GM12878 (cell line): Measurements from ENCODE around the gene COL13A1. TPM values are rescaled to one million over a fixed set of nuclear protein-coding genes. Genes with fewer than 3 reads are reported as not detected.

ENCODE experiments used
- ATAC-seq: fragments of 200-7000 bp; cut with Tn5 transposase; 3 replicates; pipeline ENCODE4 v1.9.1; 2020; ENCODE audit warnings: mild to moderate bottlenecking, moderate library complexity
- BruUV-seq: library from RNA; stranded (reverse); fragments of 400-500 nt; replicated peaks from 2 replicates; lab custom pipeline; 2021; lab: Mats Ljungman, UMichigan
- CTCF ChIA-PET: fragments of 300-600 bp; sonication (Branson Sonifier 250); formaldehyde crosslinking; extraction: SDS; loops from one replicate; lab custom pipeline; 2021; ENCODE audit warnings: inconsistent platforms; lab: Yijun Ruan, JAX
- POLR2A ChIA-PET: fragments of 350-600 bp; formaldehyde crosslinking; extraction: SDS; loops from one replicate; lab custom pipeline; 2021; ENCODE audit warnings: inconsistent platforms; lab: Charles Lee
- RAD21 ChIA-PET: fragments of 300-600 bp; sonication (Branson Sonifier 250); formaldehyde crosslinking; loops from one replicate; lab custom pipeline; 2023; ENCODE audit warnings: antibody characterized with exemption; ENCODE audit not compliant: unreplicated experiment; lab: Charles Lee
- SMC1A ChIA-PET: fragments of 300-600 bp; sonication (Branson Sonifier 250); formaldehyde crosslinking; loops from one replicate; lab custom pipeline; 2023; ENCODE audit not compliant: unreplicated experiment, uncharacterized antibody; lab: Charles Lee
- DNase-seq: peaks from one replicate; pipeline ENCODE4 v3.0.0-alpha.2; 2011; ENCODE audit warnings: low read depth, low spot score
- FAIRE-seq: peaks from 3 replicates; lab custom pipeline; 2011; peaks lifted over from hg19 to GRCh38; lab: Jason Lieb, UNC
- H2AFZ ChIP-seq: 2 replicates; pipeline ENCODE4 v1.6.0; 2011; ENCODE audit warnings: low read depth, low read length, control low read depth; ENCODE audit not compliant: control insufficient read depth
- H3K27ac ChIP-seq: 2 replicates; pipeline ENCODE4 v1.5.1; 2011; ENCODE audit warnings: control low read depth; ENCODE audit not compliant: control insufficient read depth, insufficient read depth
- H3K27me3 ChIP-seq, 2 experiments: replicated peaks in 1 of 2; 2 replicates each; pipeline versions ENCODE4 v1.6.0 to v1.6.1; 2011; ENCODE audit warnings: low read length in 1 of 2; ENCODE audit not compliant: control insufficient read depth in 2 of 2, insufficient read depth in 2 of 2
- H3K36me3 ChIP-seq, 2 experiments: 2 replicates each; pipeline ENCODE4 v1.5.1; 2011; ENCODE audit warnings: low read length in 1 of 2; ENCODE audit not compliant: control insufficient read depth in 2 of 2, insufficient read depth in 2 of 2
- H3K4me1 ChIP-seq: 2 replicates; pipeline ENCODE4 v1.6.1; 2011; ENCODE audit warnings: mild to moderate bottlenecking, low read length, moderate library complexity, mixed read lengths; ENCODE audit not compliant: control insufficient read depth, insufficient read depth
- H3K4me2 ChIP-seq: 2 replicates; pipeline ENCODE4 v1.6.0; 2011; ENCODE audit warnings: control low read depth; ENCODE audit not compliant: control insufficient read depth, insufficient read depth
- H3K4me3 ChIP-seq: fragments of 200-600 bp; sonication (generic); 2 replicates; pipeline ENCODE4 v1.5.1; 2016
- H3K79me2 ChIP-seq: 2 replicates; pipeline ENCODE4 v1.6.0; 2011; ENCODE audit warnings: low read length; ENCODE audit not compliant: control insufficient read depth, insufficient read depth
- H3K9ac ChIP-seq: 2 replicates; pipeline ENCODE4 v1.8.0; 2011; ENCODE audit warnings: low read length, control low read depth, mixed read lengths; ENCODE audit not compliant: control insufficient read depth, insufficient read depth
- H3K9me3 ChIP-seq: replicated peaks from 3 replicates; pipeline ENCODE4 v1.5.1; 2011; ENCODE audit warnings: mild to moderate bottlenecking, low read length; ENCODE audit not compliant: control insufficient read depth, insufficient read depth
- H4K20me1 ChIP-seq: 2 replicates; pipeline ENCODE4 v1.6.0; 2011; ENCODE audit not compliant: control insufficient read depth, insufficient read depth
- ATF3 ChIP-seq: IDR thresholded peaks from 2 replicates; pipeline ENCODE4 v1.6.1; 2011; ENCODE audit warnings: low read depth, mild to moderate bottlenecking, low read length, moderate library complexity, borderline replicate concordance; ENCODE audit errors: extremely low read depth
- CREB1 ChIP-seq: IDR thresholded peaks from 2 replicates; pipeline ENCODE4 v1.6.1; 2012; ENCODE audit warnings: low read depth, mild to moderate bottlenecking, inconsistent platforms
- E2F8 ChIP-seq: fragments of 450-650 bp; IDR thresholded peaks from 2 replicates; pipeline ENCODE4 v1.6.1; 2018; ENCODE audit warnings: mild to moderate bottlenecking, low read depth, moderate library complexity; ENCODE audit not compliant: partially characterized antibody
- FOXK2 ChIP-seq: fragments of 450-650 bp; IDR thresholded peaks from 2 replicates; pipeline ENCODE4 v1.6.1; 2017; ENCODE audit warnings: mild to moderate bottlenecking, moderate library complexity
- HDAC6 ChIP-seq: fragments of 200-600 bp; sonication (generic); IDR thresholded peaks from one replicate; pipeline ENCODE4 v1.8.0; 2017; ENCODE audit warnings: antibody characterized with exemption; ENCODE audit not compliant: unreplicated experiment
- KDM1A ChIP-seq: fragments of 200-600 bp; sonication (generic); IDR thresholded peaks from 2 replicates; pipeline ENCODE4 v1.6.1; 2016; ENCODE audit warnings: borderline replicate concordance
- MEF2A ChIP-seq: IDR thresholded peaks from 2 replicates; pipeline ENCODE4 v1.6.1; 2011; ENCODE audit warnings: low read depth, mild to moderate bottlenecking, low read length, moderate library complexity; ENCODE audit not compliant: insufficient read depth
- RELA ChIP-seq: fragments of 450-650 bp; IDR thresholded peaks from 2 replicates; pipeline ENCODE4 v1.8.0; 2014; ENCODE audit warnings: borderline replicate concordance; ENCODE audit not compliant: partially characterized antibody
- SMARCA5 ChIP-seq: fragments of 450-650 bp; IDR thresholded peaks from 2 replicates; pipeline ENCODE4 v1.6.1; 2017; ENCODE audit warnings: mild to moderate bottlenecking
- TCF3 ChIP-seq: IDR thresholded peaks from 2 replicates; pipeline ENCODE4 v1.6.1; 2012; ENCODE audit warnings: low read depth, mild to moderate bottlenecking, low read length, borderline replicate concordance; ENCODE audit not compliant: insufficient read depth
- ZBED1 ChIP-seq: IDR thresholded peaks from 2 replicates; pipeline ENCODE4 v1.6.1; 2016; ENCODE audit warnings: borderline replicate concordance
- ZNF24 ChIP-seq: fragments of 450-650 bp; IDR thresholded peaks from 2 replicates; pipeline ENCODE4 v1.6.1; 2017; ENCODE audit warnings: antibody characterized with exemption, mild to moderate bottlenecking
- ZSCAN29 ChIP-seq: fragments of 450-650 bp; IDR thresholded peaks from 2 replicates; pipeline ENCODE4 v1.6.1; 2017; ENCODE audit warnings: mild to moderate bottlenecking, moderate library complexity
- ZZZ3 ChIP-seq: IDR thresholded peaks from 2 replicates; pipeline ENCODE4 v1.6.1; 2011; ENCODE audit warnings: low read depth; ENCODE audit not compliant: control insufficient read depth, insufficient read length
- WGBS: methylation state at CpG from one replicate; pipeline ENCODE4 v1.1.6; 2016; ENCODE audit warnings: low lambda C conversion rate; ENCODE audit not compliant: insufficient replicate concordance, insufficient coverage; ENCODE audit errors: missing lambda C conversion rate; 5-methylcytosine and 5-hydroxymethylcytosine counted together
- in situ Hi-C: fragments of 300-500 bp; cut with MboI; formaldehyde crosslinking; loops from 9 replicates; pipeline ENCODE4 v1.14.3; 2018; ENCODE audit warnings: mixed read lengths
- intact Hi-C: fragments of 100-400 bp; cut with micrococcal nuclease; formaldehyde crosslinking; loops from one replicate; pipeline ENCODE4 v1.14.2; 2022; ENCODE audit not compliant: unreplicated experiment
- polyA plus RNA-seq, 11 experiments: library from polyadenylated mRNA; depleted of rRNA in 4 of 11; unstranded in 6 of 11; stranded (reverse) in 5 of 11; fragments of >200 nt; fragmentation: Nextera tagmentation in 4 of 11; fragmentation: Illumina TruSeq in 1 of 11; extraction: Ambion mirVana in 4 of 11; extraction: Trizol in 1 of 11; gene quantifications; 1 replicate in 1 of 11; 2 replicates in 10 of 11; pipeline versions ENCODE4 v1.2.1 to v1.2.3, GENCODE V29; 2011 to 2016; ENCODE audit warnings: inconsistent platforms in 2 of 11, missing spikeins in 2 of 11, low read depth in 1 of 11
- total RNA-seq, 4 experiments: library from RNA; depleted of rRNA in 3 of 4; stranded (reverse); fragments of >200 nt in 3 of 4; fragmentation: Illumina TruSeq in 1 of 4; extraction: Trizol in 1 of 4; gene quantifications; 2 replicates each; pipeline versions ENCODE4 v1.2.1 to v1.2.3, GENCODE V29; 2013 to 2021

The COL13A1 gene
- total and polyA plus RNA-seq, 10 of the 15 experiments (the other 5 are each of a cell fraction or from before 2014, with no cell fraction given), result 0.03 to 0.15 (median 0.05) TPM; not detected in 7

GRCh38 chr10:69899727-69900595, 98.3 kb downstream of the COL13A1 start:
- H3K4me1 ChIP-seq, result no peaks in the 10 kb centered on the region
- FAIRE-seq (no peak), ATAC-seq (no peak), DNase-seq (no peak)
- in situ Hi-C loops (no loop called here), intact Hi-C loops (no loop called here)
- H4K20me1 ChIP-seq, result 0 out of 2 replicates have a peak, but pooled peaks cover 3% of the 10 kb centered on the region
- H3K36me3 ChIP-seq, result no peaks in the 10 kb centered on the region
- no TSS peak for BruUV-seq
- RAD21 ChIA-PET, result no interaction called here
- no peak overlapping the region for H3K4me3 ChIP-seq
- H2AFZ ChIP-seq, result no peak overlapping the region
- TF ChIP-seq ZZZ3 (no peak), FOXK2 (no peak), RELA (no peak), SMARCA5 (no peak), HDAC6 (no peak)
- no peaks in the 10 kb centered on the region for H3K79me2 ChIP-seq
- H3K9ac ChIP-seq, result no peak overlapping the region
- peaks cover 0 to 1% of the 10 kb centered on the region in 2 experiments; a peak in 2 of 4 replicates for H3K27me3 ChIP-seq
- SMC1A ChIA-PET, result interaction anchor here (0.7 kb wide), 1 partner anchor 319 kb away, joined by 3 read pairs; no protein-coding TSS in a partner anchor
- H3K27ac ChIP-seq, result no peak overlapping the region
- POLR2A ChIA-PET, result no interaction called here
- H3K9me3 ChIP-seq, result no peaks in the 10 kb centered on the region
- H3K4me2 ChIP-seq, result no peak overlapping the region
- 30% methylated on average over 12 of the region's 12 CpGs for WGBS
- CTCF ChIA-PET, result interaction anchor here (0.9 to 3.7 kb wide), 5 partner anchors 10 to 60 kb away, joined by 3 to 19 read pairs (median 3); no protein-coding TSS in a partner anchor

- DNase-seq, result no peak
- Histone ChIP-seq H3K27me3 (peaks cover 0 to 1% of the 10 kb centered on the region in 2 experiments; a peak in 2 of 4 replicates), H3K9me3 (no peaks in the 10 kb centered on the region), H3K9ac (no peak overlapping the region), H2AFZ (no peak overlapping the region), H3K36me3 (no peaks in the 10 kb centered on the region), H3K4me1 (no peaks in the 10 kb centered on the region), H3K4me2 (no peak overlapping the region), H3K27ac (no peak overlapping the region), H3K79me2 (no peaks in the 10 kb centered on the region), H4K20me1 (0 out of 2 replicates have a peak, but pooled peaks cover 3% of the 10 kb centered on the region), H3K4me3 (no peak overlapping the region)
- WGBS, result 55% methylated on average over 2 of the region's 2 CpGs
- no peak for FAIRE-seq
- intact Hi-C loops, result no loop called here
- no peak for ATAC-seq
- CTCF ChIA-PET, result interaction anchor here (0.9 to 3.7 kb wide), 5 partner anchors 9 to 59 kb away, joined by 3 to 19 read pairs (median 3); no protein-coding TSS in a partner anchor
- POLR2A ChIA-PET, result no interaction called here
- no TSS peak for BruUV-seq
- in situ Hi-C loops, result no loop called here
- SMC1A ChIA-PET, result no interaction called here
- RAD21 ChIA-PET, result interaction anchor here (1.0 kb wide), 1 partner anchor 58 kb away, joined by 3 read pairs; no protein-coding TSS in a partner anchor
- no peak for TF ChIP-seq E2F8
- no peak for TF ChIP-seq ZSCAN29
- no peak for TF ChIP-seq ZNF24
- TF ChIP-seq CREB1, result no peak
- no peak for TF ChIP-seq MEF2A
- no peak for TF ChIP-seq KDM1A
- no peak for TF ChIP-seq ATF3
- TF ChIP-seq TCF3, result no peak
- no peak for TF ChIP-seq ZBED1
Measured at GRCh38 chr10:69901022-69901421, 99.3 kb downstream of the COL13A1 start.
